ENCODE measurements around the gene HSDL1. TPM values are rescaled to one million over a fixed set of nuclear protein-coding genes. Genes with fewer than 3 reads are reported as not detected.

The HSDL1 gene
- total and polyA plus RNA-seq, 2 donors (not counting 3 experiments of a cell fraction or from before 2014, with no cell fraction given) = 19.9 to 27.9 TPM

DNA sequence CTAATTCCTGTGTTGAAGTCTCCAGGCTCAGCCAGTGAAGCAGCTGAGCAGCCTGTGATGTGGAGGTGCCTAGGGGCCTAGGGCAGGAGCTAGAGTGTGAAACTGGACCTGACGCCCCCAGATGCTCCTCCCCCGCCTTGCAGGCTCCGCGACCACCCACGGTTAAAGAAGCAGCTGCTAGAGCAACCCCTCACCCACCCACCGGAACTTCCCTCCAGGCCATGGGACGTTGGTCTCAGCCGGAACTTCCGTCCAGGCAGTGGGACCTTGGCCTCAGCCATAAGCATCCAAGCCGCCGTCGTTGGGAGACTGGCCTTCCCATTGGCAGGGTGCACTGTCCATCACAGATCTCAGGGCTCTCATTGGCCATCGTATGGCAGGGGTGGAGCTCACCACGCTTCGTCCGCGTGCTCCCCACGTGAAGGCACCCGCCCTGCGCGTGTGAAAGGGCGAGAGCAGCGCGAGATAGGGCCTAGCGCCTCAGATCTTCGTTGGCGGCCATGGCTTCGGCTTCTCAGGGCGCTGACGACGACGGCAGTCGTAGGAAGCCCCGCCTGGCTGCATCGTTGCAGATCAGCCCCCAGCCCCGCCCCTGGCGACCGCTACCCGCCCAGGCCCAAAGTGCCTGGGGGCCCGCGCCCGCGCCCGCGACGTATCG lies 45.9 kb upstream of the HSDL1 start, which contains the start of gene ADAD2:
ADAD2 (plus strand) TSS at position 427 of the 658 bp plus-strand sequence; CDS start at position 501, 74 bp downstream.
- ChIA-PET CTCF (interaction anchor here (1.4 kb wide), 1 partner anchor 106 kb away, joined by 5 read pairs; no protein-coding TSS in a partner anchor), POLR2A (no interaction called here)
- no peak for FAIRE-seq
- dilution Hi-C loops (cut with MboI; ENCODE audit: extremely low pct_ligation_motif_present, low sequenced_read_pairs) = no loop called here
- no peak for DNase-seq (ENCODE audit: low read depth, low spot score)
- Histone ChIP-seq H3K4me2 (ENCODE audit: insufficient read depth, low read length) (no peak within 1 kb of the TSS), H3K36me3 (ENCODE audit: control insufficient read depth in 2 of 2, extremely low read depth in 1 of 2, insufficient read depth in 2 of 2, low read length in 2 of 2) (no peaks in the 10 kb centered on the region), H3K27me3 (ENCODE audit: control insufficient read depth in 2 of 2, insufficient read depth in 2 of 2, low read length in 2 of 2) (no peaks in the 10 kb centered on the region), H3K4me1 (ENCODE audit: control insufficient read depth, extremely low read depth, insufficient read depth, low read length) (peaks cover 2% of the 10 kb centered on the region), H3K79me2 (ENCODE audit: control insufficient read depth, insufficient read depth, low read length) (peaks cover 8% of the 10 kb centered on the region), H2AFZ (ENCODE audit: low read depth, low read length) (no peak within 1 kb of the TSS), H4K20me1 (replicated peaks; ENCODE audit: control insufficient read depth, extremely low read depth, insufficient read depth, low read length) (no peaks in the 10 kb centered on the region), H3K9me1 (replicated peaks; ENCODE audit: control insufficient read depth, extremely low read depth, insufficient read depth, low read length) (no peaks in the 10 kb centered on the region), H3K9ac (replicated peaks; ENCODE audit: extremely low read depth, insufficient read depth, low read length) (no peak within 1 kb of the TSS), H3K27ac (ENCODE audit: insufficient read depth, low read depth, low read length) (no peak within 1 kb of the TSS), H3K9me3 (replicated peaks; ENCODE audit: control insufficient read depth, insufficient read depth, low read length) (no peaks in the 10 kb centered on the region), H3K4me3 (replicated peaks in 1 of 3; ENCODE audit: insufficient read depth in 1 of 3, low read depth in 1 of 3, low read length in 3 of 3) (no peak within 1 kb of the TSS)
- no TSS peak for BruUV-seq (replicated peaks)
- TF ChIP-seq, protein P1, sequence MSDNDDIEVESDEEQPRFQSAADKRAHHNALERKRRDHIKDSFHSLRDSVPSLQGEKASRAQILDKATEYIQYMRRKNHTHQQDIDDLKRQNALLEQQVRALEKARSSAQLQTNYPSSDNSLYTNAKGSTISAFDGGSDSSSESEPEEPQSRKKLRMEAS (IDR thresholded peaks at IDR 0.05; ENCODE audit: insufficient read depth, insufficient read length) = no peak
- TF ChIP-seq GATA2 (IDR thresholded peaks at IDR 0.05; ENCODE audit: insufficient read depth, insufficient read length, low read depth, low read length) (no peak), JUN (IDR thresholded peaks at IDR 0.05; ENCODE audit: borderline replicate concordance, insufficient read depth, insufficient read length, low read depth) (no peak), POLR2A (IDR thresholded peaks at IDR 0.05; ENCODE audit: low read depth, low read length) (no peak), EZH2 (IDR thresholded peaks at IDR 0.05; ENCODE audit: borderline replicate concordance, low read depth, low read length, severe bottlenecking) (no peak), FOS (IDR thresholded peaks at IDR 0.05; ENCODE audit: borderline replicate concordance, insufficient read depth, low read length) (no peak), MYC (IDR thresholded peaks at IDR 0.05; ENCODE audit: low read depth, low read length) (no peak)
- TF ChIP-seq, protein P2, sequence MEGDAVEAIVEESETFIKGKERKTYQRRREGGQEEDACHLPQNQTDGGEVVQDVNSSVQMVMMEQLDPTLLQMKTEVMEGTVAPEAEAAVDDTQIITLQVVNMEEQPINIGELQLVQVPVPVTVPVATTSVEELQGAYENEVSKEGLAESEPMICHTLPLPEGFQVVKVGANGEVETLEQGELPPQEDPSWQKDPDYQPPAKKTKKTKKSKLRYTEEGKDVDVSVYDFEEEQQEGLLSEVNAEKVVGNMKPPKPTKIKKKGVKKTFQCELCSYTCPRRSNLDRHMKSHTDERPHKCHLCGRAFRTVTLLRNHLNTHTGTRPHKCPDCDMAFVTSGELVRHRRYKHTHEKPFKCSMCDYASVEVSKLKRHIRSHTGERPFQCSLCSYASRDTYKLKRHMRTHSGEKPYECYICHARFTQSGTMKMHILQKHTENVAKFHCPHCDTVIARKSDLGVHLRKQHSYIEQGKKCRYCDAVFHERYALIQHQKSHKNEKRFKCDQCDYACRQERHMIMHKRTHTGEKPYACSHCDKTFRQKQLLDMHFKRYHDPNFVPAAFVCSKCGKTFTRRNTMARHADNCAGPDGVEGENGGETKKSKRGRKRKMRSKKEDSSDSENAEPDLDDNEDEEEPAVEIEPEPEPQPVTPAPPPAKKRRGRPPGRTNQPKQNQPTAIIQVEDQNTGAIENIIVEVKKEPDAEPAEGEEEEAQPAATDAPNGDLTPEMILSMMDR (IDR thresholded peaks at IDR 0.05; ENCODE audit: extremely low read depth in 1 of 2, insufficient read depth in 1 of 2, low read depth in 1 of 2, low read length in 2 of 2) = no peak
- intact Hi-C loops (cut with micrococcal nuclease) = no loop called here
